Measurements from ENCODE around the gene C9.
"Not testable (repeated sequence)": the region's sequence is repeated elsewhere in the genome, so short reads cannot be mapped to it uniquely, and the experiment has no call there.

C9 gene

DNA sequence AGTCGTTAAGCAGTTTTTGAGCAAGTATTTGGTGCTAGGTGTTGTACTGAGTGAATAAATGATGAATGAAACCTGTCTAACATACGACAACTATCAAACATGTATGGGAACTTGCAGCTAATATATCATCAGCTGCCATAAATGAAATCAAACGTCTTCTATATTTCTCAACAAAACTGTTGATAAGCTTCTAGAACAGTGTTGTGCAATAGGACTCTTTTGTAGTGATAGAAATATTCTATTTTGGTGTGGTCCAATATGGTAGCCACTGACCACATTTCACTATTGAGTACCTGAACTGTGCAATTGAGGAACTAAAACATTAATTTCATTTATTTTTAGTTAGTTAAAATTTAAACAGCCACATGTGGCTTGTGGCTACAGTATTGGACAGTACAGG, 128.6 kb downstream of the C9 start:
- Histone ChIP-seq H3K4me1 (ENCODE audit: control insufficient read depth, low read length) (no peaks in the 10 kb centered on the region), H3K27ac (ENCODE audit: low read depth, low read length) (no peak overlapping the region), H3K4me2 (ENCODE audit: low read length) (no peak overlapping the region), H3K79me2 (ENCODE audit: control insufficient read depth, low read length) (no peaks in the 10 kb centered on the region), H3K4me3 (ENCODE audit: low read length) (no peak overlapping the region), H3K27me3 (ENCODE audit: control insufficient read depth, low read length) (peaks cover 3% of the 10 kb centered on the region; the same call in 1 of the 2 replicates), H3K9me3 (ENCODE audit: control insufficient read depth, insufficient read depth, low read length) (no peaks in the 10 kb centered on the region), H4K20me1 (ENCODE audit: control insufficient read depth, insufficient read depth, low read depth, low read length) (no peaks in the 10 kb centered on the region), H3K36me3 (ENCODE audit: control insufficient read depth, low read length) (no peaks in the 10 kb centered on the region), H3K9me2 (replicated peaks; ENCODE audit: control insufficient read depth, low read length) (no peaks in the 10 kb centered on the region), H3F3A (ENCODE audit: control insufficient read depth, insufficient read depth) (no peaks in the 10 kb centered on the region)
- TF ChIP-seq EZH2phosphoT487 (IDR thresholded peaks at IDR 0.05; ENCODE audit: borderline replicate concordance, low read length) (no peak), CTCF (IDR thresholded peaks at IDR 0.05; ENCODE audit: low read depth, low read length, poor library complexity, severe bottlenecking) (no peak)

GRCh38 chr5:39234494-39234893, 129.8 kb downstream of the C9 start:
- H3K27me3 ChIP-seq (ENCODE audit: control insufficient read depth, low read length); H3K79me2 ChIP-seq (ENCODE audit: control insufficient read depth, low read length); H3K27ac ChIP-seq (ENCODE audit: low read depth, low read length); H3K36me3 ChIP-seq (ENCODE audit: control insufficient read depth, low read length); H3K9me3 ChIP-seq (ENCODE audit: control insufficient read depth, insufficient read depth, low read length); H4K20me1 ChIP-seq (ENCODE audit: control insufficient read depth, insufficient read depth, low read depth, low read length); H3K9me2 ChIP-seq (replicated peaks; ENCODE audit: control insufficient read depth, low read length); H3K4me1 ChIP-seq (ENCODE audit: control insufficient read depth, low read length); H3K4me2 ChIP-seq (ENCODE audit: low read length); H3K4me3 ChIP-seq (ENCODE audit: low read length); H3F3A ChIP-seq (ENCODE audit: control insufficient read depth, insufficient read depth): not testable (repeated sequence)

Measured in DOHH2 (cell line).